Measurements from ENCODE around the gene TOB2.

DNA sequence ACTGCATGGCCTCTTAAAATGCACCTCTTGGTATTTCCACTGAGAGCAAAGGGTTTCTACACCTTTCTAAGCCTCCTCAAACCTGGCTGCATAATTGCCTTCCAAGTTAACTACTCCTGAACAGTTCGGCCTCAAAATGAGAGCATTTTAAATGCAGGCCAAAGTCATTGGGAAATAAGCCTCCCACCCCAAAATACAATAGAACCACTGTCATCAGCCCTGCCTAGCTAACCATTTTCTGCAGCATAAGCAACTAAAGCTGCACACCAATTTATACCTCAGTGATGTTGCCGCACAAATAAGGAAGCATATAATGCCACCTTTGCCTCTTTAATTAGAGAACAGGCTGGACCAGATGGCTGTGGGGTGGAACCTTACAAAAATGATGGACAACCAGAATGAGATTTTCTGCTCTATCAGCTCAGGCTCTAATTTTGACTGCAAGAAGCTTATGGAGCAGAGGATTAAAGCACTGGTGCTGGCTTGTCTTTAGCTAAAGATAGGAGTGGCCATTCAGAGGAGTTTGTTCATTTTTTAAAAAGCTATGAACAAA is 4.3 kb downstream of the TOB2 start:
- TF ChIP-seq MAX (IDR thresholded peaks at IDR 0.05; ENCODE audit: low read depth, low read length) (no peak), CTCF (IDR thresholded peaks at IDR 0.05; ENCODE audit: low read depth, low read length) (no peak), POLR2A (IDR thresholded peaks at IDR 0.05; ENCODE audit: extremely low read depth, insufficient read length) (no peak)

All from NB4 (cell line).